HS-27A (cell line): ENCODE measurements around the gene RTEL1.
"Not testable (repeated sequence)": the region's sequence is repeated elsewhere in the genome, so short reads cannot be mapped to it uniquely, and the experiment has no call there.

Experiments
- DNase-seq: peaks from one replicate; pipeline ENCODE4 v3.0.0-alpha.2; 2012; ENCODE audit warnings: low read depth, missing footprints

Gene RTEL1

DNA sequence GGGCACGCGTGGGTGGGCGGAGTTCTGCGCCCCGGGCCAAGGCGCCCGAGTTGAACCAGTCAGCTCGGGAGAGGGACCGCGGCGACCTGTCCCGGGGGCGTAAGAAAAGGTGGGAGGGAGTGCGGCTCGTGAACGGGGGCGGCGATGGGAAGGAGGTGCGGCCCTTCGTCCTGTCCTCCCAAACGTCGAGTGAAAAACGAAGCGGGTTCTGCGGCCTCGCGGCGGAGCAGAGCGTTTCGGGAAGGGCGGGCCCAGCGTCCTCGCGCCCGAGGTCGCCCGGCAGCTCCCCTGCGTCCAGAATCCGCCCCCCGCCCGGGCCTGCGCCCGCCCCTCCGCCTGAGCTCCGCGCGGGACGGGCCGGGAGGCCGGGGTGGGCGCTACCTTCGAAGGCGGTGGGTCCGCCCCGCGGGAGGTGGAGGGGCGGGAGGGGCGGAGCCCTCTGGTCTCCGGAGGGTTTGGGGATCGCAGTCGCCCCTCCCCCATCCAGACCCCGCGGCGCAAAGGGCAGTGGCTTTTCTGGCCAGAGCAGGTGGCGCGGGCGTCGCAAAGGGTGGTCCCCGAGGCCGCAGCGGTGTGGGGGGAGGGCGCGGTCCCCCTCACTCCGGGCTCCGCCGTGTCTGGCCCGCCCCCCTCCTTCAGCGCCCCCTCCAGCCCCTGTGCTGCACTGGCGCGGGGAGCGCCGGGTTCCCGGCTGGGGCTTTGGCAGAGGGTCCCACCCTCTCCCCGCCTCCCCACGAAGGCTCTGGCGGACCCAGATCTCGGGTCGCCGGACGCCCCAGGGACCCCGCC, 5.7 kb upstream of the RTEL1 start:
- DNase-seq, result no peak

DNA sequence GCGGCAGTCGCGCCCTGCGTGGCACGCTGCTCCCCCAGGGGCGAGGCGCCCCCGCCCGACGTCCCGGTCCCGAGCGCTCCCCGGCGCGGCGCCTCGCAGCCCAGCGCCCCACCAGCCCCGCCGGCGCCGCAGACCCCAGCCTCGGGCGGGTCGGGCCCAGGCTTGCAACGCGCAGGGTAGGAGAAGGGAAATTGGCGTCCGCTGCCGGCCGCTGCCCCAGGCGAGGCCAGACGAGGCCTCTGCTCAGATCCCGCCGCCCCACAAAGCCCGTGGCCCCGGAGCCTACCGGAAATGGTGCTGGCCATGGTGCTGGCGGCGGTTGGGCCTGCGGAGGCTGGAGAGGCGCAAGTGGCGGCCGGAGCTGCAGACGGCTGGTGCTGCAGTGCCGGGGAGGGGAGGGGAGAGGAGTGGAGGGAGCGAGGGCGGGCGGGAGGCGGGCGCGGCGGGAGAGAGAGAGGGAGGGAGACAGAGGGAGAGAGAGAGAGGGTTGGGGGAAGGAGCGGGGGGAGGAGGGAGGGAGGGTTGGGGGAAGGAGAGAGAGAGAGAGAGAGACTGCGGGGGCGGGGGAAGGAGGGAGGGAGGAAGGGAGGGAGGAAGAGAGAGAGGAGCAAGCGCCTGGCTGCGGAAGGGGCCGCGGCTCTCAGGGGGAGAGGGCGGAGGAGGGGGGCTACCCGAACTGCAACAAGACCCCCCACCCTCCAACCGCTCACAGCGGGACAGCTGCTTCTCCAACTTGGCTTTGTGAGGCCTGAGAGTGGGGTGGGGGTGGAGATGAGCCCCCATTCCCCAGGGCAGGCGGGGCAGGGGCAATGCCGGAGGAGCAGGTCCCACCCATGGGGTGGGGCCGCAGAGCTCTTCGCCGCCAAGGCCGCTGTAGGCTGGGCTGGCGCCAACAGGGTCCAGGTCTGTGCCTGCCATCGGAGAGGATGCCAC, 4.8 kb upstream of the RTEL1 start, which contains the start of gene STMN3:
TSS of gene STMN3 (minus strand) at position 384 of the 933 bp plus-strand sequence. CDS start at position 305, 79 bp downstream.
- DNase-seq, result peak; percentile 23

DNA sequence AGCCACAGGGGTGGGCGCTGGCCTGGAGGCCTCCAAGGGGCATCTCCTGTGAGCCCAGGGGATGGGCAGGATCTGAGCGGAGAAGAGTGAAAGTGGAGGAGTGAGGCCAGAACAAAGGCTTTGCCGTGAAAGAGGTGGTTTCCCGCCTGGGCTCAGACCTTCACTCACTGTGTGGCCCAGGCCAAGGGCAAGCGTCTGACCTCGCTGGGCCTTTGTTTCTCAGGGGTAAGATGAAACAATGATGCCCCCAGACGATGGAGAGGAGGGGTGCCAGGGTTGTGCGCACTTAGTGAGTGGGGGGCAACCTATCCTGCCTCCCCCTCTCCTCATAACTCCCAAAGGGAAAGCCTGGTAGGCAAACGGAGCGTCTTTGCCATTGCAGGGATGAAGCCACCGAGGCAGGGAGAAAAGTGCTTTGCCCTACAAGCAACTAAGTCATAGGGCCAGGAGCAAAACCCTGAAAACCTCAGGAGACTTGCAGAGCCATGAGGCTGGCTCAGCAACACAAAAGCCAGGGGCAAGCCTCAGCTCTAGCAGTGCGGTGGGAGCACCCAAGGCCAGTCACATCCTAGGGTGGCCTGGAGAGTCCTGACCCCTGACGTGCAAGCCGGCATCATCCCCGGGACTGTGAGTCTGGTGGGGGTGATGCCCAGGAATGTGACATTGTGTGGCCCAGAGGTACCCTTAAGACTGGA, 4.0 kb upstream of the RTEL1 start:
- no peak for DNase-seq

DNA sequence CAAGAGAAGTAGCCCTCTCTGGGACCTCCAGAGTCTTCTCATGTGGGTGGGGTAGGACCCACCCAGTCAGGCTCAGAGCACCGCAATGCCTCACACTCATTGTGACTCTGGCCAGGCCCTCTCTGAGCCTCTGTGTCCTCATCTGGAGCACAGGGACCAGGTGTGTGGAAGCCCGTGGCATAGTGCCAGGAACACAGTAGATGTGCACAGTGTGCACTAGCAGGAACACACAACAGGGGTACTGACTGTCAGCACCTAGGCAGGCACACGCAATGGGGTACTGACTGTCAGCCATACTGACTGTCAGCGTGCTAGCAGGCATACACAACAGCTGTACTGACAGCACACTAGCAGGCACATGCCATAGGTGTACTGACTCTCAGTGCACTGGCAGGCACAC, 2.9 kb upstream of the RTEL1 start:
- no peak for DNase-seq

DNA sequence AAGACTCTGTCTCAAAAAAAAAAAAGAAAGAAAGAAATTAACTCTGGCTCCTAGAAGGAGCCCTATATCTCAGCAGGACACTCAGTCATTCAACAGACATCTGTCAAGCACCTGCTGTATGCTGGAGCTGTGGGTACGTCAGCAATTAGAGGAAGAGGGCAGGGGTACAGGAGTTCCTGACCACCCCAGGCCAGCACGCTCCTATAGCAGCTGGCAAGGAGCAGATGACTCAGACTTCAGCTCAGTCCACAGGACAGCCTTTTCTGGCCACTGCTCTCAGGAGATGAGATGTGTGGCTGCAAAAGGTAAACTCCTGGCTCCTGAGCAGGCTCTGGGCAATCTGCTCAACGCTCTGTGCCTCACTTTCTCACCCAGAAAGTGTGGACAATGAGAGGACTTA, 1.7 kb upstream of the RTEL1 start:
- no peak for DNase-seq

DNA sequence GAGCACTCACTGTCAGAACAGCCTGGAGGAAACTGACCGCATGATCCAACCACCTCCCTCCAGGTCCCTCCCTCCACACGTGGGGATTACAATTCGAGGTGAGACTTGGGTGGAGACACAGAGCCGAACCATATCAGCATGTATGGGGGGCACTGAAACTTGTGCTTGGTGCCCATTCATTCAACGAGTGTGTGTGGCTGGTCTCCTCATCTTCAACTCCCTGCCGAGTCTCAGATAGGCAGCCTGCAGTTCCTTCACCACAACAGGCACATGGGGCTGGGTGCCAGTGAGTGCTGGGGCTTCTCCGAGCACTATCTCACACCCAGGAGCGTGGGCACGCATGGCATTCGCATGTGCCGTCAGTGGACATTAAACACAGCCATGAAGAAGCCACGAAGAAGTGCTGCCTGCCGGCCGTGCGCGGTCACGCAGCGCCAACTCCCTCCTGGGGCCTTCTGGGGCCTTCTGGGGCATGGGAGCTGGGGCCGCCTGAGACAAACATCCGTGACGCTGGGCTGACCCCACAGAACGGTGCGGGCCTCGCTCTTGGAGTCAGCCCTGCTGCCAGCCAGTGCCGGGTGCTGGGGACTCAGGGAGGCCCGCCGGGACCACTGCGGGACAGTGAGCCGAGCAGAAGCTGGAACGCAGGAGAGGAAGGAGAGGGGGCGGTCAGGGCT, 714 bp upstream of the RTEL1 start:
- no peak for DNase-seq

DNA sequence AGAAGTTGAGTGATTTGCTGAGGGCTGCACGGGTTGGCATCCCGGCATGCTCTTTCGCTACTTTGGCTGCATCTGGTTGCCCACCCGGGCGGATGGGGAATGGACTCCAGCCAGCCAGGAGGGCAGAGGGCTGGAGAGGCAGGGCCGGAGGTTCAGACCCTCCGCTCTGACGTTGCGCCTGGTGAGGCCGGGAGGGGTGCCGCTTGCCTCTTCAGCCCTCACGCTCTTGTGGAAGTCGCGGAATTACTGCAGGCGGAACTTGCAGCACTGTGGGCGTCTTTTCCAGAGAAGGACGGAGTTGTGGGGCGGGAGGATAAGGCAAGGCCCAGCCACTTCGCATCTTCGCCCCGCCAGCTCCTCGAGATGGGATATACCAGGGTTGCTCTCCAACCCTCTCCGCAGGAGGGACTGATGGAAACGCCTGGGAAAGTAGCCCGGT, 656 bp downstream of the RTEL1 start:
- no peak for DNase-seq

DNA sequence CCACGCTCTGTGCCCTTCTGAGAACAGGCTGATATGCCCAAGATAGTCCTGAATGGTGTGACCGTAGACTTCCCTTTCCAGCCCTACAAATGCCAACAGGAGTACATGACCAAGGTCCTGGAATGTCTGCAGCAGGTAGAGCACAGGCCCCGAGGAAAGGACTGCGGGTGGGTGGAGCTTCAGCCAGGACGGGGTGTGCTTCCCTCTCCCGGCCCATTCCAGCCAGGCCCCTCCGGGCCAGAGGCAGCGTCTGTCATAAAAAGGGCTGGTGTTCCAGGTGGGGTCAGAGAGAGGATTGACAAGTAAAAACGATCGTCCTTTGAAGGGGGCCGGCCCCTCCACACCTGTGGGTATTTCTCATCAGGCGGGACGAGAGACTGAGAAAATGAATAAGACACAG, 1.3 kb downstream of the RTEL1 start:
- no peak for DNase-seq

DNA sequence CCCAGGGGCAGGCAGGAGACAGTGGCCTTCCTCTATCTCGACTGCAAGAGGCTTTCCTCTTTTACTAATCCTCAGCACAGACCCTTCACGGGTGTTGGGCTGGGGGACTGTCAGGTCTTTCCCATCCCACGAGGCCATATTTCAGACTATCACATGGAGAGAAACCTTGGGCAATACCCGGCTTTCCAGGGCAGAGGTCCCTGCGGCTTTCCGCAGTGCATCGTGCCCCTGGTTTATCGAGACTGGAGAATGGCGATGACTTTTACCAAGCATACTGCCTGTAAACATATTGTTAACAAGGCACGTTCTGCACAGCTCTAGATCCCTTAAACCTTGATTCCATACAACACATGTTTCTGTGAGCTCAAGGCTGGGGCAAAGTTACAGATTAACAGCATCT, 2.1 kb downstream of the RTEL1 start:
- DNase-seq, result not testable (repeated sequence)

DNA sequence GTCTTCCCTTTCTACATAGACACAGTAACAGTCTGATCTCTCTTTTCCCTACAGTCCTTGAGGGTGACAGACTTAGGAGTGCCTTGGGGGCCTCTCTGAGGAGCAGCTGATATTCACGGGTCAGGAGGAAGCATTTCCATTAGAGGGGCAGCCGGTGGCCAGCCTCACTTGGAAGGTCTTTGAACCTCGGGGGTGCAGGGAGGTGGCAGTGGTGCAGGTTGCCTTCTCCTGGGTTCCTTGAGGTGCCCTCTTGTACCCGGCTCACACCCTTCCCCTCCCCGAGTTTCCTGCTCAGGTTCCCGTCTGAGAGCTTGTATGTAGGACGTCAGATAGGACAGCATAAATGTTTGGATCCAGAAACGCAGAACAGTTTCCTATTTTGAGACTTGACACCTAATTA, 2.5 kb downstream of the RTEL1 start:
- DNase-seq, result no peak

DNA sequence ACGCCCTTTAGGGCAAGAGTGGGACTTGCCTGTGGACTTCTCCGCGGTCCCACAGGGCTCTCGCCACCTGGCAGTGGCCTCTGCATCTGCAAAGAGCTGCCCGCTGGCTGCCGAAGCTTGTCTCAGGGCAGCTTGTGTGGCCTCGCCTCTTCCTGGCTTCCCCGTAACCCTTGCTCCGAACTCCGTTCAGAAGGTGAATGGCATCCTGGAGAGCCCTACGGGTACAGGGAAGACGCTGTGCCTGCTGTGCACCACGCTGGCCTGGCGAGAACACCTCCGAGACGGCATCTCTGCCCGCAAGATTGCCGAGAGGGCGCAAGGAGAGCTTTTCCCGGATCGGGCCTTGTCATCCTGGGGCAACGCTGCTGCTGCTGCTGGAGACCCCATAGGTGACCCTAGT, 3.0 kb downstream of the RTEL1 start:
- DNase-seq, result no peak

DNA sequence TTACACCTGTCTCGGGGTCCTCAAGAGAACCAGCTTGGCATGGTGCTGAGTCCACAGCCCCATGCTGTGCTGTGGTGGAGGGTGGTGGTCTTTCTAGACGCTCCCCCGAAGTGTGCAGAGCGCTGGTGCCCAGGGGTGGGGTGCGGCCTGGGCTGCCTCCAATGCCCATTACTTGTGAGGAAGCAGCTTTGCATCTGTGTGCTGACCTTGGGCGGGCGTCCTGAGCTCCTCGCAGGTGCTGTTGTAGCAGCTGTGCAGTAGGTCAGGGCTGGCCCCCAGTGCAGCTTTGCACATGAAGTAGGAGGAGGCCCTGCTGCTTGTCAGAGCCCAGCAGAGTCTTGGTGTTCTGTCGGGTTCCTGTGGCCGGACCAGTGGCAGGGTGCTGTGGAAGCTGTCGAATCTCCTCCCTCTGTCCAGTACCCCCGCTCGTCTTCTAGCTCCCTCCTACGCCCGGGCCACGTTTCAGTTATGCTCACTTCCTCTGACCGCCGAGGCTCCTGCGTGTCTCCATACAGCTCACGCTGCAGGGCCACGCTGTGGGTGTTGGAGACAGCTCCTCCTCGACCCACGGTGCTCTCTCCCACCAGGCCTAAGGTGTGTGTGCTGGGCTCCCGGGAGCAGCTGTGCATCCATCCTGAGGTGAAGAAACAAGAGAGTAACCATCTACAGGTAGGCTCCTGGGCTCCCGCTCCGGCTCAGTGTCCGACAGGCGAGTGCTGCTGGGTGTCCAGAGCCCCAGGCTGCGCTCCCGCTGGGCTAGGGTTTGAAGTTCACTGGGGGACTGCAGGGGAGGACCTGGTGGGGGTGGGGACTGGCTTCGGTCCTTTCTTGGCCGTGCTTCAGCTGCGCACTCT, 4.1 kb downstream of the RTEL1 start:
- DNase-seq, result no peak

DNA sequence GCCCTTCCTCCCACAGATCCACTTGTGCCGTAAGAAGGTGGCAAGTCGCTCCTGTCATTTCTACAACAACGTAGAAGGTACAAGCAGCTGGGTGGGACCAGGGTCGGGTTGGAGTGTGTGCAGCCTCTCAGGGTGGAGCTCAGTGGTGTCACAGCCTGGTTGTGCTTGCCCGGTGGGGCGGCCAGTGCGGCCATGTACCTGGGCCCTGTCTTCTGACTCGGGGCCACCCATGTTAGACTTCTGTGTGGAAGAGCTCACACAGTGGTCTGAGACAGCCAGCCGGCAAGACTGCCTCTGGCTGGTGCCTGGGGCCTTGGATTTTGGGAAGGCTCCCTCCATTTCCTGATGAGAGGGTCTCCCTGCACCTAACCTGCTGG, 4.7 kb downstream of the RTEL1 start:
- no peak for DNase-seq

DNA sequence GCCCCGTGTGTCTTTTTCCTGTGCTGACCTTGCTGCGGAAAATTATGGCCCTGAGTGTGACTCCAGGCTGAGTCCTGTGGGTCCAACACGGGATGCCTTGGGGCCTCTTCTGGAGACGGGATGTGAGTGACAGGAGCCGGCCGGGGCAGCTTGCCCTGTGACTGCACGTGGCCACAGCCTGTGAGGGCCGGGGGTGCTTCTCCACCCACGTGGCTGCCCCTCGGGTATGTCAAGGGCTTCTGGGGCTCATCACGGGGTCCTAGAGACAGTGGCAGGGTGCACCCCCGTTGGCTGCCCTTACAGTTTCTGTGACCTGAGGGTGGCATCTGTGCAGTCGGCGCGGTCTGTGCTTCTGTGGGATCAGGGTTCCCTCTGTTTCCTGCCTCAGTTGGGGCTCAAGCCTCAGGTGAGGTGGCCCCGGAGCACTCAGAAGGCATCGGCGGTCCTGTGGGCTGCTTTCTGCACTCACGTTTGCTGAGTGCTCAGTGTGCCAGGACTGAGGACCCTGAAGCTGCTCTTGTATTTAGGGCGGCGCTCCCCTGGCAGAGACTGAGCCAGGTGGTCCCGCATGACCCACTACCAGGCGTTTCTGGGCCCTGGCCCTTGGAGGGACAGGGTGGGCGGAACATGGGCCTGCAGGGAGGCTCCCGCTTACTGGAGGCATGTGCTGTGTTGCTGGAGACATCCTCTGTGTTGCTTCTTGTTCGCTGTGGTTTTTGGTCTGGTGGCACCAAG, 5.4 kb downstream of the RTEL1 start:
- no peak for DNase-seq

DNA sequence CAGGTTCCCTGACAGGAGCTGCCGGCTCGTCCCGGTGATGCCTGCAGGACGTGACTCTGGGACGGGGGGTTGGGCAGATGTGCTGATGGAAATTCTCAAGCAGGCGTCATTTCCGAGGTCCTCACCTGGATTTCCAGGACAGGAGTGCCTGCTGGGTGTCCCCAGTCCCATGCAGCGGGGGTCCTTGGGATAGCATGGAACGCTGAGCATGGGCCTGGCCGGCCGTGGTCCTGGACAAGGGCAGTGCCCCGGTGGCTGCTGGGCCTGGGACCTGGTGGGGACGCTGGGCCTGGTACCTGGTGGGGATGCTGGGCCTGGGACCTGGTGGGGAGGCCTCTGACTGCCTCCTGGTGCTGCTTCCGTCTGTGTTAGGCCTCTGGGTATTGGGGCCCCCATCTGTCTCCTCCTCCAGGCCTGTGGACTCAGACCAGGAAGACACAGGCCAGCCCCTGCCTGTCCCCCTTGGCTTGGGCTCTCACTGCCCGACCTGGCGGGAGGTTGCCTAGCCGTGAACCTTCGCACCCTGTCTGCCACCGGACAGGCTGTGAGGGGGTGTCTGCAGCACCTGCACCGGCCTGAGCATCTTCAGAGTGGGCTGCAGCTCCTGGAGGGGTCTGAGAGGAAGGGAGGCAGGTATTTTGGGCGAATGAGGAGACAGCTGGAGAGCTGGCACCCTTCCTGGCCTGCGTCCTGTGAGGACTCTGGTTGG, 6.2 kb downstream of the RTEL1 start:
- no peak for DNase-seq

DNA sequence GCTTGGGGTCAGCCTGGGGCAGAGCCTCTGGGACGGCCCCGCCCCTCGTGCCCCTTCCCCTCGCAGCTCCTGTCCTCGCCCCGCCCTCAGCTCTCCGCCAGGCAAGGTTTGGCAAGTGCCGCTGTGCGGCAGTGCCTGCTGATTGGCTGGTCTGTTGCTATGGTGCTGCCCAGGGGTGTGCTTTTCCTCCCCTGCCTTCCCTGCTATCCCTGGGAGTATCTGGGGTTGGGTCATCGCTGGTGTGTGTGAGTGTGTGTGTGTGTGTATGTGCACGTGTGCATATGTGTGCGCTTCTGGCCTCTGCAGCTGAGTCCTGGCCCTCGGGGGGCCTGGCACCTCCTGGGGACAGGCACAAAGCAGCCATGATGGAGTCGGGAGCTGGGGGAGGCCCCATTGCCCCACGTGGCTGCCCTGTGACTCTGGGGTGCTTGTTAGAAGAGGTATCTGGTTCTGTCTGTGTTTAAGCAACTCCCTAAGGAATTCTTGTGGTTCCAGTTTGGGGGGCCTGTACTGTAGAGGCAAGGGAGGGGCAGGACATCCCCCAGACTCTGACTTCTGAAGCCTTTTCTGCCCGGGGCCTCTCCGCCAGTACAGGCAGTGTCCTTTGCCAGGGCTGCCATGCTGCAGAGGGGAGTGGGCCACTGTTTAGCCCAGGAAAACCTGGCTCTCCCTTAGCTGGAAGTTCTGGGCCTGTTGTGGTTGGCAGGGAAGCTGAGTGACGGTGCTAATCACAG, 6.9 kb downstream of the RTEL1 start:
- DNase-seq, result no peak

DNA sequence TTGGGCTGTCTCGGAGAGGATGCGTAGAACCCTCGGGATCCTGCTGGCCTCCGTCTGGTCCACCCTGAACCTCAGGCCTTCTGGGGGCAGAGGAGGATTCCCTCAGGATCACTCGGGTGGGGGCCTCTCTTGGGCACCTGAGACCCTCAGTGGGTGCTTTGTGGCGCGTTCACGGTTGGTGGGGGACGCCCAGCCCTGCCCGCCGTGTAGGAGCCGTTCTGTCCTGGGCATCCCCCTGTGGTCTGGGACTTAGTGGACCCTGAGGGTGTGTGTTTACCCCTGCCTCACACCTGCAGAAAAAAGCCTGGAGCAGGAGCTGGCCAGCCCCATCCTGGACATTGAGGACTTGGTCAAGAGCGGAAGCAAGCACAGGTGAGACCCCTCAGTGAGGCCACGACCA, 7.6 kb downstream of the RTEL1 start:
- DNase-seq, result no peak

DNA sequence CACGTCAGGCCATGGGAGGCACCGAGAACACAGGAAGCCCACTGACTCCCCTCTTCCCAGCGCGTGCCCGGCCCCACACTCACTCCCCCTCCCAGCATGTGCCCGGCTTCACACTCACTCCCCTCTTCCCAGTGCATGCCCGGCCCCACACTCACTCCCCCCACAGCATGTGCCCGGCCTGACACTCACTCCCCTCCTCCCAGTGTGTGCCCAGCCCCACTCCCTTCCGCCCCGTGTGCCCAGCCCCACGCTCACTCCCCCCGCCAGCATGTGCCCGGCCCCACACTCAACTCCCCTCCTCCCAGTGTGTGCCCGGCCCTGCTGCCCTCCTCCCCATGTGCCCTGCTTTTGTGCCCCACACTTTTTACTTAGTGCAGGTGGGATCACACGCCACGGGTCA, 9.7 kb downstream of the RTEL1 start:
- DNase-seq, result no peak

DNA sequence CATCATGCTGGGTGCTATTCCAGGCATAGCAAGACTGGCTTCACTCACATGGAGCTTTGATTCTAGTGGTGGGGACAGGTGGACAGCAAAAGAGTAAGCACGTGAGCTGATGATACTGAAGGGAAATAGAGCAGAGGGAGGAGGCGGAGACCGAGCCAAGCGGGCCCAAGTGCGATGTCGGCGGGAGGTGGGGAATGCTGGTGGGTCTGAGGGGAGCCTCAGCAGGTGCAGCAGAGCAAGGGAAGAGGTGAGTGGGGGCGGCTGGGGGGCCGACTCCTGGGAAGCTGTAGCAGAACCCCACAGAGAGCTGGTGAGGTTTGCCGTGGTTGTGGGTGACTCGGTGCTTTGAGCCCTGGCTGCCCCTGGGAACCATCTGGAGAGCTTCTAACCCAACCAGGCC, 10.2 kb downstream of the RTEL1 start:
- no peak for DNase-seq
